ENCODE measurements around the gene OSBPL10.
"Not testable (repeated sequence)": the region's sequence is repeated elsewhere in the genome, so short reads cannot be mapped to it uniquely, and the experiment has no call there.

The OSBPL10 gene

GRCh38 chr3:31693346-31693745 is 287.7 kb downstream of the OSBPL10 start:
- no peak for DNase-seq

GRCh38 chr3:31692751-31693150 is 288.3 kb downstream of the OSBPL10 start:
- DNase-seq = no peak

- no peak for DNase-seq
Observed at GRCh38 chr3:31690771-31691170, 290.3 kb downstream of the OSBPL10 start.

- DNase-seq = not testable (repeated sequence)
Observed at GRCh38 chr3:31689523-31689922, 291.5 kb downstream of the OSBPL10 start.

- DNase-seq = no peak
Observed at GRCh38 chr3:31688984-31689383, 292.1 kb downstream of the OSBPL10 start.

GRCh38 chr3:31687020-31687802 is 293.9 kb downstream of the OSBPL10 start:
- no peak for DNase-seq

GRCh38 chr3:31680072-31680870 is 300.8 kb downstream of the OSBPL10 start:
- DNase-seq = no peak

- DNase-seq = no peak
Observed at GRCh38 chr3:31676556-31676955, 304.5 kb downstream of the OSBPL10 start.

- no peak for DNase-seq
Observed at GRCh38 chr3:31673950-31674349, 307.1 kb downstream of the OSBPL10 start.

- no peak for DNase-seq
Observed at GRCh38 chr3:31671976-31672375, 309.1 kb downstream of the OSBPL10 start.

- no peak for DNase-seq
Observed at GRCh38 chr3:31671451-31671850, 309.6 kb downstream of the OSBPL10 start.

GRCh38 chr3:31670722-31671121 is 310.3 kb downstream of the OSBPL10 start:
- no peak for DNase-seq

- DNase-seq = no peak
Observed at GRCh38 chr3:31670136-31670535, 310.9 kb downstream of the OSBPL10 start.

GRCh38 chr3:31668242-31668641 is 312.8 kb downstream of the OSBPL10 start:
- DNase-seq = no peak

- DNase-seq = no peak
Observed at GRCh38 chr3:31667582-31667981, 313.5 kb downstream of the OSBPL10 start.

GRCh38 chr3:31664031-31664430 is 317.0 kb downstream of the OSBPL10 start:
- no peak for DNase-seq

GRCh38 chr3:31661993-31662670 is 318.9 kb downstream of the OSBPL10 start:
- DNase-seq = no peak

GRCh38 chr3:31661286-31661685 is 319.8 kb downstream of the OSBPL10 start:
- DNase-seq = no peak

- no peak for DNase-seq
Observed at GRCh38 chr3:31659246-31659645, 321.8 kb downstream of the OSBPL10 start.

GRCh38 chr3:31654998-31655397 is 326.1 kb downstream of the OSBPL10 start:
- no peak for DNase-seq

- DNase-seq = no peak
Observed at GRCh38 chr3:31653464-31653863, 327.6 kb downstream of the OSBPL10 start.

GRCh38 chr3:31652296-31652695 is 328.8 kb downstream of the OSBPL10 start:
- DNase-seq = no peak

GRCh38 chr3:31648286-31648968 is 332.6 kb downstream of the OSBPL10 start:
- no peak for DNase-seq

Data from activated naive CD4-positive, alpha-beta T cell treated with Interleukin-2 at 50 U/mL for 16 hours (primary cell).